H1 (cell line): ENCODE results near the gene CREB3L4.

ENCODE experiments used
- CEBPB ChIP-seq: IDR thresholded peaks from 2 replicates; pipeline ENCODE4 v1.6.1; 2012; ENCODE audit warnings: low read depth, low read length
- CTCF ChIP-seq, 3 experiments: IDR thresholded peaks; 1 replicate in 2 of 3; 2 replicates in 1 of 3; pipeline versions ENCODE4 v1.5.1 to v1.6.1; 2011; ENCODE audit warnings: low read length in 3 of 3, mild to moderate bottlenecking in 3 of 3, inconsistent platforms in 2 of 3, low read depth in 1 of 3, moderate library complexity in 1 of 3; ENCODE audit not compliant: insufficient read depth in 1 of 3; ENCODE audit errors: control extremely low read depth in 1 of 3
- HDAC6 ChIP-seq: IDR thresholded peaks from one replicate; pipeline ENCODE4 v1.7.1; 2012; ENCODE audit warnings: low read depth, mild to moderate bottlenecking, inconsistent platforms, low read length, moderate library complexity
- NANOG ChIP-seq: IDR thresholded peaks from 2 replicates; pipeline ENCODE4 v1.6.1; 2011; ENCODE audit warnings: low read length, low read depth, mild to moderate bottlenecking, inconsistent platforms; ENCODE audit not compliant: insufficient read depth, poor library complexity, severe bottlenecking
- RFX5 ChIP-seq: IDR thresholded peaks from 2 replicates; pipeline ENCODE4 v1.6.1; 2011; ENCODE audit warnings: low read depth, low read length, improper control_type of control experiment, borderline replicate concordance
- RNF2 ChIP-seq: fragments of 200-900, 300-1000 bp; sonication (generic); IDR thresholded peaks from 2 replicates; pipeline ENCODE4 v1.7.1; 2016; ENCODE audit warnings: borderline replicate concordance, low read depth, mild to moderate bottlenecking, antibody characterized with exemption, low read length; ENCODE audit not compliant: poor library complexity, severe bottlenecking; ENCODE audit errors: missing control alignments

DNA sequence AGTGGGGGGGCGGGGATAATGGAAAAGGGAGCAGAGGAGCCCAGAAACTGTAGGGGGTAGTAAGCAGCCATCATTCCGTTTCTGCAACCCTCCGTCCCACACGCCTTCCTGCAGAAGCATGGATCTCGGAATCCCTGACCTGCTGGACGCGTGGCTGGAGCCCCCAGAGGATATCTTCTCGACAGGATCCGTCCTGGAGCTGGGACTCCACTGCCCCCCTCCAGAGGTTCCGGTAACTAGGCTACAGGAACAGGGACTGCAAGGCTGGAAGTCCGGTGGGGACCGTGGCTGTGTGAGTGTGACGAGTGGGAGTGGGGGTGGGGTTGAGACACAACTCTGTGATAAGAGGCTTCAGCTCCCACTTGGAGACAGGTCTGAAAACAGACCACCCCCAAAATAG, 706 bp downstream of the CREB3L4 start:
- no peak for TF ChIP-seq RFX5
- no peak for TF ChIP-seq CTCF (IDR thresholded peaks at IDR 0.05; ENCODE audit: control extremely low read depth in 1 of 3, insufficient read depth in 1 of 3, low read depth in 1 of 3, low read length in 3 of 3)
- no peak for TF ChIP-seq RNF2
- no peak for TF ChIP-seq CEBPB
- no peak for TF ChIP-seq HDAC6
- no peak for TF ChIP-seq NANOG
